H9 (cell line): ENCODE measurements around the gene SCYL3. TPM values are rescaled to one million over a fixed set of nuclear protein-coding genes. Genes with fewer than 3 reads are reported as not detected.

Experiments used
- DNase-seq: peaks from one replicate; pipeline ENCODE4 v3.0.0-alpha.2; 2017
- H2AFZ ChIP-seq: one replicate; pipeline ENCODE4 v1.6.1; 2013; ENCODE audit warnings: mild to moderate bottlenecking, low read length, control low read depth, moderate library complexity
- H2AK5ac ChIP-seq: 2 replicates; pipeline ENCODE4 v1.6.1; 2013; ENCODE audit warnings: low read length, control low read depth, mixed read lengths; ENCODE audit not compliant: insufficient read length
- H2BK120ac ChIP-seq: one replicate; pipeline ENCODE4 v1.6.1; 2013; ENCODE audit warnings: low read depth, mild to moderate bottlenecking, low read length, control low read depth, inconsistent platforms; ENCODE audit not compliant: poor library complexity, severe bottlenecking
- H2BK12ac ChIP-seq: 2 replicates; pipeline ENCODE4 v1.6.1; 2013; ENCODE audit warnings: low read length, control low read depth, mixed read lengths, low read depth; ENCODE audit not compliant: insufficient read length
- H2BK15ac ChIP-seq: 2 replicates; pipeline ENCODE4 v1.6.1; 2013; ENCODE audit warnings: low read depth, low read length, control low read depth
- H2BK20ac ChIP-seq: one replicate; pipeline ENCODE4 v1.6.1; 2013; ENCODE audit warnings: low read depth, mild to moderate bottlenecking, low read length, control low read depth, inconsistent platforms; ENCODE audit not compliant: poor library complexity, severe bottlenecking
- H2BK5ac ChIP-seq: 2 replicates; pipeline ENCODE4 v1.6.1; 2013; ENCODE audit warnings: low read length, control low read depth, mixed read lengths; ENCODE audit not compliant: insufficient read length
- H3K14ac ChIP-seq: 2 replicates; pipeline ENCODE4 v1.6.1; 2013; ENCODE audit warnings: low read length, control low read depth; ENCODE audit not compliant: insufficient read depth
- H3K18ac ChIP-seq: 2 replicates; pipeline ENCODE4 v1.6.1; 2013; ENCODE audit warnings: low read depth, mild to moderate bottlenecking, mixed read lengths, low read length, control low read depth; ENCODE audit not compliant: insufficient read length
- H3K23ac ChIP-seq: 2 replicates; pipeline ENCODE4 v1.6.1; 2013; ENCODE audit warnings: low read length, control low read depth, mixed read lengths, low read depth; ENCODE audit not compliant: insufficient read length
- H3K23me2 ChIP-seq: 2 replicates; pipeline ENCODE4 v1.6.1; 2013; ENCODE audit warnings: low read depth, mild to moderate bottlenecking, mixed read lengths, low read length, control low read depth; ENCODE audit not compliant: insufficient read length, poor library complexity, severe bottlenecking
- H3K27ac ChIP-seq: 2 replicates; pipeline ENCODE4 v1.5.1; 2013; ENCODE audit warnings: low read length, control low read depth, mixed read lengths, low read depth; ENCODE audit not compliant: insufficient read length
- H3K27me3 ChIP-seq: 2 replicates; pipeline ENCODE4 v1.6.1; 2013; ENCODE audit warnings: low read length, control low read depth, inconsistent platforms; ENCODE audit not compliant: insufficient read depth
- H3K4ac ChIP-seq: 2 replicates; pipeline ENCODE4 v1.6.1; 2013; ENCODE audit warnings: low read depth, mild to moderate bottlenecking, control low read depth, inconsistent platforms, low read length, moderate library complexity
- H3K4me1 ChIP-seq: 2 replicates; pipeline ENCODE4 v1.6.1; 2013; ENCODE audit warnings: low read length, control low read depth, inconsistent platforms; ENCODE audit not compliant: insufficient read depth
- H3K4me2 ChIP-seq: 2 replicates; pipeline ENCODE4 v1.6.1; 2013; ENCODE audit warnings: low read length, control low read depth, mixed read lengths; ENCODE audit not compliant: insufficient read length, insufficient read depth
- H3K56ac ChIP-seq: 2 replicates; pipeline ENCODE4 v1.6.1; 2013; ENCODE audit warnings: low read depth, mild to moderate bottlenecking, mixed read lengths, low read length, control low read depth; ENCODE audit not compliant: insufficient read length
- H3K79me1 ChIP-seq: 2 replicates; pipeline ENCODE4 v1.6.1; 2013; ENCODE audit warnings: low read depth, mild to moderate bottlenecking, moderate library complexity, low read length, control low read depth, inconsistent platforms; ENCODE audit not compliant: insufficient read depth, poor library complexity, severe bottlenecking
- H3K79me2 ChIP-seq: 2 replicates; pipeline ENCODE4 v1.6.1; 2013; ENCODE audit warnings: low read length, control low read depth, inconsistent platforms; ENCODE audit not compliant: insufficient read depth
- H3K9ac ChIP-seq: 2 replicates; pipeline ENCODE4 v1.6.1; 2013; ENCODE audit warnings: low read length, control low read depth, mixed read lengths; ENCODE audit not compliant: insufficient read length; ENCODE audit errors: extremely low read depth
- H3K9me3 ChIP-seq: one replicate; pipeline ENCODE4 v1.6.1; 2013; ENCODE audit warnings: low read depth, low read length, inconsistent platforms; ENCODE audit not compliant: control insufficient read depth
- H3T11ph ChIP-seq: one replicate; pipeline ENCODE4 v1.6.1; 2013; ENCODE audit warnings: mild to moderate bottlenecking, low read length, control low read depth, inconsistent platforms
- H4K20me1 ChIP-seq: one replicate; pipeline ENCODE4 v1.6.1; 2013; ENCODE audit not compliant: control insufficient read depth, insufficient read length, insufficient read depth
- H4K5ac ChIP-seq: 2 replicates; pipeline ENCODE4 v1.6.1; 2013; ENCODE audit warnings: low read depth, mild to moderate bottlenecking, mixed read lengths, low read length, control low read depth; ENCODE audit not compliant: insufficient read length
- H4K8ac ChIP-seq: replicated peaks from 2 replicates; pipeline ENCODE4 v1.6.1; 2013; ENCODE audit warnings: low read length, control low read depth, mixed read lengths, low read depth; ENCODE audit not compliant: insufficient read length
- H4K91ac ChIP-seq: 2 replicates; pipeline ENCODE4 v1.6.1; 2013; ENCODE audit warnings: low read depth, mild to moderate bottlenecking, moderate library complexity, mixed read lengths, low read length, control low read depth; ENCODE audit not compliant: insufficient read length
- H3K27ac Mint-ChIP-seq, 3 experiments: 2 replicates in 2 of 3; 3 replicates in 1 of 3; pipeline ENCODE4 v1.8.0; 2020 to 2021; ENCODE audit warnings: mixed read lengths in 3 of 3, mild to moderate bottlenecking in 1 of 3, moderate library complexity in 1 of 3
- H3K27me3 Mint-ChIP-seq: 2 replicates; pipeline ENCODE4 v1.8.0; 2021; ENCODE audit warnings: low read depth, mild to moderate bottlenecking, moderate library complexity, mixed read lengths
- H3K36me3 Mint-ChIP-seq, 3 experiments: 2 replicates in 2 of 3; 3 replicates in 1 of 3; pipeline ENCODE4 v1.8.0; 2020 to 2021; ENCODE audit warnings: low read depth in 3 of 3, mixed read lengths in 3 of 3; ENCODE audit not compliant: insufficient read depth in 1 of 3
- H3K4me1 Mint-ChIP-seq, 2 experiments: 2 replicates each; pipeline ENCODE4 v1.8.0; 2020; ENCODE audit warnings: mixed read lengths in 2 of 2
- H3K4me3 Mint-ChIP-seq, 2 experiments: 2 replicates in 1 of 2; 3 replicates in 1 of 2; pipeline ENCODE4 v1.8.0; 2020 to 2021; ENCODE audit warnings: mild to moderate bottlenecking in 2 of 2, mixed read lengths in 2 of 2, moderate library complexity in 1 of 2
- H3K9me3 Mint-ChIP-seq, 2 experiments: 2 replicates in 1 of 2; 3 replicates in 1 of 2; pipeline ENCODE4 v1.8.0; 2020; ENCODE audit warnings: mild to moderate bottlenecking in 2 of 2, mixed read lengths in 2 of 2, moderate library complexity in 1 of 2
- CTCF ChIP-seq: fragments of 200-600 bp; sonication (generic); conservative IDR thresholded peaks from 3 replicates; pipeline ENCODE4 v1.8.0; 2021; ENCODE audit warnings: antibody characterized with exemption, mild to moderate bottlenecking
- WGBS: extraction: QIAGEN DNeasy Blood & Tissue Kit; methylation state at CpG from one replicate; pipeline ENCODE4 v1.1.7; 2013; ENCODE audit warnings: missing lambda C conversion rate, low lambda C conversion rate, mixed read lengths; ENCODE audit not compliant: insufficient read length; ENCODE audit errors: extremely low coverage; 5-methylcytosine and 5-hydroxymethylcytosine counted together
- total RNA-seq: library from RNA; stranded (reverse); gene quantifications from 2 replicates; pipeline ENCODE4 v1.2.1, GENCODE V29; 2021

The SCYL3 gene
- total RNA-seq, 1 experiment from 2014 or later = 3.9 TPM

DNA sequence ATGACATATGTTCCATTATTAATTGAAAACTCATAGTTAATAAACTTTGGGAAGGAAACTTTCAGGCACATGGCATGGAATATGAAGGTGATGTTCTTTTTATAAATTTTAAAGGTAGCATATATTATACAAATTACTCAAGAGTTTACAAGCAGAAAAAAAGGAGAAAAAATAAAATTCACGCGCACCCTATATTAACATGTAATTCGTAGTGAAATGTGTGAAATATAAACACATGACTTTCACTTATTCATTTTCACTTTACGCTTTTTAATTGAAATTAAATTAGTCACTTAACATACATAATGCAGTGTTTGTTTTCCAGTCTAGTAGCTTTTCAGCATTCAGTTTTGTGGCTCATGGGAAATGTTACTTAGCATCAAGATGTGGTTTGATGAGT is 27.4 kb upstream of the SCYL3 start:
- Histone ChIP-seq H3K9ac (no peak overlapping the region), H4K8ac (no peak overlapping the region), H3K4me2 (no peak overlapping the region), H2AFZ (no peak overlapping the region), H2AK5ac (no peak overlapping the region), H2BK15ac (no peak overlapping the region), H2BK20ac (no peak overlapping the region), H2BK5ac (no peak overlapping the region), H3K27me3 (no peaks in the 10 kb centered on the region), H3K4ac (no peak overlapping the region), H3K23me2 (no peaks in the 10 kb centered on the region), H3K79me2 (no peaks in the 10 kb centered on the region), H3K23ac (no peak overlapping the region), H3K18ac (no peak overlapping the region), H4K20me1 (no peaks in the 10 kb centered on the region), H3K14ac (no peak overlapping the region), H2BK120ac (no peak overlapping the region), H3K9me3 (no peaks in the 10 kb centered on the region), H4K91ac (no peak overlapping the region), H3K27ac (no peak overlapping the region), H3K56ac (no peak overlapping the region), H3K79me1 (no peaks in the 10 kb centered on the region), H3T11ph (no peak overlapping the region), H3K4me1 (no peaks in the 10 kb centered on the region), H2BK12ac (no peak overlapping the region), H4K5ac (no peak overlapping the region)
- Mint-ChIP-seq H3K27ac (no peak overlapping the region), H3K4me3 (no peak overlapping the region), H3K9me3 (no peaks in the 10 kb centered on the region), H3K36me3 (no peaks in the 10 kb centered on the region), H3K27me3 (peaks cover 3% of the 10 kb centered on the region; the same call in 1 of the 2 replicates), H3K4me1 (no peaks in the 10 kb centered on the region)
- WGBS = no CpG with 5 or more reads among the region's 4 CpGs
- TF ChIP-seq CTCF = no peak
- DNase-seq = no peak
